Neutrophil (primary cell): ENCODE measurements around the gene PHAX.

Experiments
- H3K27ac ChIP-seq: fragments of 200-600 bp; sonication (generic); 2 replicates; pipeline ENCODE4 v1.5.1; 2016; ENCODE audit warnings: mild to moderate bottlenecking, moderate library complexity
- H3K27me3 ChIP-seq: fragments of 200-600 bp; sonication (generic); 2 replicates; pipeline ENCODE4 v1.6.0; 2016; ENCODE audit warnings: mild to moderate bottlenecking
- H3K36me3 ChIP-seq: fragments of 200-600 bp; sonication (generic); 2 replicates; pipeline ENCODE4 v1.5.1; 2017
- H3K4me1 ChIP-seq, 2 experiments: fragments of 200-600 bp in 1 of 2; sonication (generic) in 1 of 2; 1 replicate in 1 of 2; 2 replicates in 1 of 2; pipeline versions ENCODE4 v1.5.1 to v1.6.1; 2013 to 2016; ENCODE audit warnings: low read depth in 1 of 2, low read length in 1 of 2, mild to moderate bottlenecking in 1 of 2, moderate library complexity in 1 of 2; ENCODE audit not compliant: control insufficient read depth in 1 of 2, insufficient read depth in 1 of 2
- H3K4me3 ChIP-seq, 2 experiments: fragments of 200-600 bp in 1 of 2; sonication (generic) in 1 of 2; 1 replicate in 1 of 2; 2 replicates in 1 of 2; pipeline ENCODE4 v1.5.1; 2013 to 2016; ENCODE audit warnings: low read depth in 1 of 2, low read length in 1 of 2, mild to moderate bottlenecking in 1 of 2, moderate library complexity in 1 of 2
- H3K9me3 ChIP-seq: fragments of 200-600 bp; sonication (generic); 2 replicates; pipeline ENCODE4 v1.5.1; 2016
- TF ChIP-seq, protein P1 (sequence below): fragments of 200-600 bp; sonication (generic); IDR thresholded peaks from 2 replicates; pipeline ENCODE4 v1.5.1; 2016; ENCODE audit warnings: antibody characterized with exemption

PHAX gene

DNA sequence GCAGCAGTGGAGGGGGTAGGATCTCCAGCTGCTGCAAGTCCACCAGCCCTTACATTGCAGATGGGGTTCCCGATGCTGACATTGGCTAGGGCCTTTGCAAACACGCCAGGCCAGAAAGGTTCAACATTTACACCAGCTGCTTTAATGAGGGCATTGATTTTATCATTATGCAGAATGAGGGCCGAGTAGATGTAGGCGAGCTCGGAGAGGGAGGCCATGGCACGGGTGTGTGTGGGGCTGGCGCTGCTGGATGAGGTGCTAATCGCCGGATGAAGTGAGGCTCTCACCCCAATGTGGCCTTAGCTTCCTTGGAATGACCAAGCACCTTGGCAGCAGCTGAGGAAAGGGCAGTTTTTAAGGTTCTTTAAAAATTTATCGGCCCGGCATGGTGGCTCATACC is 27.4 kb downstream of the PHAX start:
- no peaks in the 10 kb centered on the region for H3K4me1 ChIP-seq
- TF ChIP-seq, protein P1, sequence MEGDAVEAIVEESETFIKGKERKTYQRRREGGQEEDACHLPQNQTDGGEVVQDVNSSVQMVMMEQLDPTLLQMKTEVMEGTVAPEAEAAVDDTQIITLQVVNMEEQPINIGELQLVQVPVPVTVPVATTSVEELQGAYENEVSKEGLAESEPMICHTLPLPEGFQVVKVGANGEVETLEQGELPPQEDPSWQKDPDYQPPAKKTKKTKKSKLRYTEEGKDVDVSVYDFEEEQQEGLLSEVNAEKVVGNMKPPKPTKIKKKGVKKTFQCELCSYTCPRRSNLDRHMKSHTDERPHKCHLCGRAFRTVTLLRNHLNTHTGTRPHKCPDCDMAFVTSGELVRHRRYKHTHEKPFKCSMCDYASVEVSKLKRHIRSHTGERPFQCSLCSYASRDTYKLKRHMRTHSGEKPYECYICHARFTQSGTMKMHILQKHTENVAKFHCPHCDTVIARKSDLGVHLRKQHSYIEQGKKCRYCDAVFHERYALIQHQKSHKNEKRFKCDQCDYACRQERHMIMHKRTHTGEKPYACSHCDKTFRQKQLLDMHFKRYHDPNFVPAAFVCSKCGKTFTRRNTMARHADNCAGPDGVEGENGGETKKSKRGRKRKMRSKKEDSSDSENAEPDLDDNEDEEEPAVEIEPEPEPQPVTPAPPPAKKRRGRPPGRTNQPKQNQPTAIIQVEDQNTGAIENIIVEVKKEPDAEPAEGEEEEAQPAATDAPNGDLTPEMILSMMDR: no peak
- no peak overlapping the region for H3K27ac ChIP-seq
- H3K9me3 ChIP-seq: no peaks in the 10 kb centered on the region
- peaks cover 20% of the 10 kb centered on the region for H3K36me3 ChIP-seq
- H3K27me3 ChIP-seq: no peaks in the 10 kb centered on the region
- H3K4me3 ChIP-seq: no peak overlapping the region

DNA sequence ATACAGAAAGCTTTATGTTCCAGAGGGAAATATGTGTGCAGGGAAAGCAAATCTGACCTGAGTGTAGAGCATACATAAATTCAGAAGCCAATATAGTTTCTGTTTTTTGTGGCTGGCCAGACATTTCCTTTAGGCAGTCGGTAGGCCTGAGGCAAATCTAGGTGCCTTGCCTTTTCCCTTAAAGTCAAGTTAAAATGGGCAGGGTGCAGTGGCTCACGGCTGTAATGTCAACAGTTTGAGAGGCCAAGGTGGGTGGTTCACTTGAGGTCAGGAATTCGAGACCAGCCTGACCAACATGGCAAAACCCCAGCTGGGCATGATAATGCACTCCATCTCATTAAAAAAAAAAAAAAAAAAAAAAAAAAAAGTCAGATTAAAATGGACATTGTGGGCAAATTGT is 31.2 kb downstream of the PHAX start:
- Histone ChIP-seq H3K27me3 (no peaks in the 10 kb centered on the region), H3K36me3 (no peaks in the 10 kb centered on the region), H3K9me3 (no peaks in the 10 kb centered on the region), H3K4me1 (no peaks in the 10 kb centered on the region), H3K4me3 (no peak overlapping the region), H3K27ac (no peak overlapping the region)
- TF ChIP-seq, protein P1: no peak

- no peaks in the 10 kb centered on the region for H3K9me3 ChIP-seq
- no peaks in the 10 kb centered on the region for H3K4me1 ChIP-seq
- H3K27me3 ChIP-seq: no peaks in the 10 kb centered on the region
- TF ChIP-seq, protein P1: no peak
- H3K4me3 ChIP-seq: no peak overlapping the region
- H3K27ac ChIP-seq: no peak overlapping the region
- H3K36me3 ChIP-seq: no peaks in the 10 kb centered on the region
Measured at GRCh38 chr5:126633552-126633951, 32.8 kb downstream of the PHAX start.

GRCh38 chr5:126635585-126635984 is 34.8 kb downstream of the PHAX start:
- no peak overlapping the region for H3K4me3 ChIP-seq
- no peaks in the 10 kb centered on the region for H3K4me1 ChIP-seq
- H3K27ac ChIP-seq: no peak overlapping the region
- TF ChIP-seq, protein P1: no peak
- no peaks in the 10 kb centered on the region for H3K36me3 ChIP-seq
- no peaks in the 10 kb centered on the region for H3K9me3 ChIP-seq
- no peaks in the 10 kb centered on the region for H3K27me3 ChIP-seq

- Histone ChIP-seq H3K36me3 (no peaks in the 10 kb centered on the region), H3K27me3 (no peaks in the 10 kb centered on the region), H3K27ac (no peak overlapping the region), H3K9me3 (no peaks in the 10 kb centered on the region), H3K4me1 (no peaks in the 10 kb centered on the region), H3K4me3 (no peak overlapping the region)
- TF ChIP-seq, protein P1: no peak
Measured at GRCh38 chr5:126636956-126637355, 36.2 kb downstream of the PHAX start.

- H3K4me1 ChIP-seq: no peaks in the 10 kb centered on the region
- no peaks in the 10 kb centered on the region for H3K36me3 ChIP-seq
- TF ChIP-seq, protein P1: no peak
- no peaks in the 10 kb centered on the region for H3K27me3 ChIP-seq
- H3K27ac ChIP-seq: no peak overlapping the region
- H3K9me3 ChIP-seq: no peaks in the 10 kb centered on the region
- no peak overlapping the region for H3K4me3 ChIP-seq
Measured at GRCh38 chr5:126640866-126641265, 40.1 kb downstream of the PHAX start.
